WTC11 (cell line): ENCODE results near the gene HCST. TPM values are rescaled to one million over a fixed set of nuclear protein-coding genes. Genes with fewer than 3 reads are reported as not detected.

ENCODE experiments used
- ATAC-seq: fragments of 200-7000 bp; cut with Tn5 transposase; 2 replicates; pipeline ENCODE4 v1.10.0; 2021; ENCODE audit warnings: mild to moderate bottlenecking, moderate library complexity
- CTCF ChIA-PET: fragments of 300-600 bp; sonication (Branson Sonifier 250); formaldehyde crosslinking; loops from one replicate; lab custom pipeline; 2021; ENCODE audit warnings: antibody characterized with exemption; lab: Charles Lee
- POLR2A ChIA-PET: fragments of 350-600 bp; sonication (Branson Sonifier 250); formaldehyde crosslinking; loops from one replicate; lab custom pipeline; 2021; ENCODE audit warnings: antibody characterized with exemption; lab: Charles Lee
- DNase-seq: peaks from one replicate; pipeline ENCODE4 v3.0.0; 2021; ENCODE audit warnings: low spot score
- H3K27ac Mint-ChIP-seq: 2 replicates; pipeline ENCODE4 v1.8.0; 2021; ENCODE audit warnings: mixed read lengths
- H3K27me3 Mint-ChIP-seq: 2 replicates; pipeline ENCODE4 v1.8.0; 2021; ENCODE audit warnings: low read depth, mild to moderate bottlenecking, moderate library complexity, mixed read lengths
- H3K36me3 Mint-ChIP-seq: 2 replicates; pipeline ENCODE4 v1.8.0; 2021; ENCODE audit warnings: mixed read lengths
- H3K4me1 Mint-ChIP-seq: 2 replicates; pipeline ENCODE4 v1.8.0; 2022; ENCODE audit warnings: mixed read lengths
- H3K4me3 Mint-ChIP-seq: 2 replicates; pipeline ENCODE4 v1.8.0; 2021; ENCODE audit warnings: mild to moderate bottlenecking, moderate library complexity, mixed read lengths
- H3K9me3 Mint-ChIP-seq: 2 replicates; pipeline ENCODE4 v1.8.0; 2021; ENCODE audit warnings: mixed read lengths
- AFF4 ChIP-seq: sonication (generic); formaldehyde crosslinking; IDR thresholded peaks from 2 replicates; pipeline ENCODE4 v1.8.1; 2023; ENCODE audit warnings: mild to moderate bottlenecking, missing genetic modification reagents, borderline replicate concordance
- ARID4B ChIP-seq: sonication (generic); formaldehyde crosslinking; IDR thresholded peaks from 2 replicates; pipeline ENCODE4 v1.8.0; 2023; ENCODE audit warnings: missing genetic modification reagents, mild to moderate bottlenecking, borderline replicate concordance
- CREB1 ChIP-seq: sonication (generic); formaldehyde crosslinking; IDR thresholded peaks from 2 replicates; pipeline ENCODE4 v1.8.0; 2023; ENCODE audit warnings: mild to moderate bottlenecking, missing genetic modification reagents
- E2F1 ChIP-seq: sonication (generic); formaldehyde crosslinking; IDR thresholded peaks from 2 replicates; pipeline ENCODE4 v1.8.0; 2022; ENCODE audit warnings: mild to moderate bottlenecking, missing genetic modification reagents
- EMX1 ChIP-seq: fragments of 250-450 bp; sonication (Bioruptor Pico); IDR thresholded peaks from 2 replicates; pipeline ENCODE4 v1.8.0; 2021; ENCODE audit warnings: mild to moderate bottlenecking
- ERG ChIP-seq: fragments of 250-450 bp; sonication (Bioruptor Pico); IDR thresholded peaks from 2 replicates; pipeline ENCODE4 v1.8.0; 2021; ENCODE audit warnings: mild to moderate bottlenecking
- GABPB1 ChIP-seq: sonication (generic); formaldehyde crosslinking; IDR thresholded peaks from 2 replicates; pipeline ENCODE4 v1.8.1; 2023; ENCODE audit warnings: mild to moderate bottlenecking, missing genetic modification reagents
- PRRX2 ChIP-seq: fragments of 250-450 bp; sonication (Bioruptor Pico); IDR thresholded peaks from 2 replicates; pipeline ENCODE4 v1.8.0; 2021; ENCODE audit warnings: mild to moderate bottlenecking
- SP1 ChIP-seq: sonication (generic); formaldehyde crosslinking; conservative IDR thresholded peaks from 2 replicates; pipeline ENCODE4 v1.8.1; 2022; ENCODE audit warnings: missing genetic modification reagents
- ZNF121 ChIP-seq: sonication (generic); formaldehyde crosslinking; IDR thresholded peaks from 2 replicates; pipeline ENCODE4 v1.8.0; 2023; ENCODE audit warnings: missing genetic modification reagents
- ZNF232 ChIP-seq: sonication (generic); formaldehyde crosslinking; IDR thresholded peaks from 2 replicates; pipeline ENCODE4 v1.8.0; 2022; ENCODE audit warnings: mild to moderate bottlenecking, missing genetic modification reagents
- total RNA-seq: library from RNA; stranded (reverse); gene quantifications from 3 replicates; pipeline ENCODE4 v1.2.3, GENCODE V29; 2021

The HCST gene
- total RNA-seq, 1 experiment from 2014 or later = 1.9 TPM

GRCh38 chr19:35863018-35863417 is 39.3 kb upstream of the HCST start (continued):
- TF ChIP-seq ERG (CRISPR knock-in tag) (no peak), ZNF232 (CRISPR knock-in tag) (no peak), AFF4 (no peak), CREB1 (CRISPR knock-in tag) (no peak), GABPB1 (no peak)
- TF ChIP-seq, all 79 proteins: peak for 0

- CTCF ChIA-PET = interaction anchor here (0.5 to 3.7 kb wide), 7 partner anchors 8 to 114 kb away, joined by 3 to 25 read pairs (median 8); no protein-coding TSS in a partner anchor
- H3K9me3 Mint-ChIP-seq = no peaks in the 10 kb centered on the region
- no peaks in the 10 kb centered on the region for H3K36me3 Mint-ChIP-seq
- H3K4me1 Mint-ChIP-seq = peaks cover 26% of the 10 kb centered on the region
- peaks cover 57% of the 10 kb centered on the region for H3K27me3 Mint-ChIP-seq
- H3K27ac Mint-ChIP-seq = no peak within 1 kb of the TSS
- TF ChIP-seq PRRX2 (CRISPR knock-in tag) (no peak), SP1 (CRISPR knock-in tag) (peak; percentile 47; the same call in 1 of the 2 replicates), EMX1 (CRISPR knock-in tag) (no peak)
- TF ChIP-seq, all 79 proteins: peak for 1
- H3K4me3 Mint-ChIP-seq = peak within 1 kb of the TSS; percentile 86
- DNase-seq (peak; percentile 69), ATAC-seq (peak; percentile 6)
- POLR2A ChIA-PET = interaction anchor here (1.1 to 3.0 kb wide), 3 partner anchors 11 to 84 kb away, joined by 3 to 15 read pairs (median 6); partner anchors contain the start of gene KIRREL2
Observed at GRCh38 chr19:35868172-35868822, 34.0 kb upstream of the HCST start, which contains the start of gene APLP1. TSS of gene APLP1 (plus strand) at chr19:35868574. CDS start at chr19:35868637, 63 bp downstream.

GRCh38 chr19:35868823-35869326 is 33.5 kb upstream of the HCST start:
- Mint-ChIP-seq H3K27ac (no peak overlapping the region), H3K4me1 (peaks cover 26% of the 10 kb centered on the region), H3K9me3 (no peaks in the 10 kb centered on the region), H3K27me3 (peaks cover 51% of the 10 kb centered on the region), H3K36me3 (no peaks in the 10 kb centered on the region), H3K4me3 (peak overlapping the region; percentile 86)
- ATAC-seq (no peak), DNase-seq (no peak)
- ChIA-PET CTCF (interaction anchor here (0.5 to 3.7 kb wide), 8 partner anchors 9 to 113 kb away, joined by 3 to 25 read pairs (median 14); no protein-coding TSS in a partner anchor), POLR2A (interaction anchor here (1.1 to 3.0 kb wide), 4 partner anchors 8 to 84 kb away, joined by 3 to 15 read pairs (median 9); partner anchors contain the start of gene KIRREL2)
- TF ChIP-seq E2F1 (CRISPR knock-in tag) = no peak
- TF ChIP-seq ZNF121 (CRISPR knock-in tag) = 0 out of 2 replicates have a peak, but pooled peaks have one; percentile 12
- TF ChIP-seq ARID4B (CRISPR knock-in tag) = 0 out of 2 replicates have a peak, but pooled peaks have one; percentile 21
